NT2/D1 (cell line): ENCODE results near the gene ZNFX1.

Source experiments
- YY1 ChIP-seq: IDR thresholded peaks from 2 replicates; pipeline ENCODE4 v1.6.1; 2011; ENCODE audit not compliant: insufficient read length, insufficient read depth
- ZNF274 ChIP-seq: IDR thresholded peaks from 2 replicates; pipeline ENCODE4 v1.6.1; 2011; ENCODE audit warnings: mild to moderate bottlenecking, low read depth, low read length

- no peak for TF ChIP-seq YY1
- TF ChIP-seq ZNF274 = no peak
These were observed 14.2 kb upstream of the ZNFX1 start for GRCh38 chr20:49292010-49292409.
